Neural progenitor cell (in vitro differentiated cells): Measurements from ENCODE around the gene PLXNA4. TPM values are rescaled to one million over a fixed set of nuclear protein-coding genes. Genes with fewer than 3 reads are reported as not detected.

Source experiments
- DNase-seq: peaks from one replicate; pipeline ENCODE4 v3.0.0-alpha.2; 2016; ENCODE audit warnings: low spot score
- H2AFZ ChIP-seq: fragments of 200-600 bp; sonication (generic); replicated peaks from 2 replicates; pipeline ENCODE4 v1.6.1; 2016; ENCODE audit warnings: antibody characterized with exemption
- H3F3A ChIP-seq: fragments of 200-600 bp; sonication (generic); 2 replicates; pipeline ENCODE4 v1.6.1; 2016; ENCODE audit warnings: antibody characterized with exemption, low read depth
- H3K27ac ChIP-seq: fragments of 200-600 bp; sonication (generic); 2 replicates; pipeline ENCODE4 v1.5.1; 2016; ENCODE audit warnings: mild to moderate bottlenecking
- H3K27me3 ChIP-seq: fragments of 200-600 bp; sonication (generic); 2 replicates; pipeline ENCODE4 v1.6.1; 2016; ENCODE audit warnings: mild to moderate bottlenecking, moderate library complexity
- H3K36me3 ChIP-seq: fragments of 200-600 bp; sonication (generic); 2 replicates; pipeline ENCODE4 v1.5.1; 2016
- H3K4me1 ChIP-seq: fragments of 200-600 bp; sonication (generic); 2 replicates; pipeline ENCODE4 v1.6.1; 2016; ENCODE audit warnings: mixed run types
- H3K4me2 ChIP-seq: fragments of 200-600 bp; sonication (generic); 2 replicates; pipeline ENCODE4 v1.6.1; 2016
- H3K4me3 ChIP-seq: fragments of 200-600 bp; sonication (generic); 2 replicates; pipeline ENCODE4 v1.5.1; 2016
- H3K79me2 ChIP-seq: fragments of 200-600 bp; sonication (generic); 2 replicates; pipeline ENCODE4 v1.6.1; 2016; ENCODE audit warnings: low read depth
- H3K9ac ChIP-seq: fragments of 200-600 bp; sonication (generic); 2 replicates; pipeline ENCODE4 v1.6.1; 2016
- H3K9me3 ChIP-seq: fragments of 200-600 bp; sonication (generic); 2 replicates; pipeline ENCODE4 v1.5.1; 2016; ENCODE audit warnings: low read depth
- H4K20me1 ChIP-seq: fragments of 200-600 bp; sonication (generic); 2 replicates; pipeline ENCODE4 v1.6.1; 2016; ENCODE audit warnings: low read depth
- H3K27ac Mint-ChIP-seq: 3 replicates; pipeline ENCODE4 v1.8.0; 2021; ENCODE audit warnings: mixed read lengths
- H3K27me3 Mint-ChIP-seq: 2 replicates; pipeline ENCODE4 v1.8.0; 2022; ENCODE audit warnings: low read depth, mild to moderate bottlenecking, inconsistent platforms, moderate library complexity, mixed read lengths; ENCODE audit not compliant: insufficient read depth
- H3K36me3 Mint-ChIP-seq: 3 replicates; pipeline ENCODE4 v1.8.0; 2021; ENCODE audit warnings: mixed read lengths
- H3K4me1 Mint-ChIP-seq: 3 replicates; pipeline ENCODE4 v1.8.0; 2021; ENCODE audit warnings: mixed read lengths
- H3K4me3 Mint-ChIP-seq: 3 replicates; pipeline ENCODE4 v1.8.0; 2021; ENCODE audit warnings: mild to moderate bottlenecking, moderate library complexity, mixed read lengths
- H3K9me3 Mint-ChIP-seq: 3 replicates; pipeline ENCODE4 v1.8.0; 2020; ENCODE audit warnings: mixed read lengths
- EZH2 ChIP-seq: fragments of 200-600 bp; sonication (generic); IDR thresholded peaks from 2 replicates; pipeline ENCODE4 v1.6.1; 2017; ENCODE audit warnings: antibody characterized with exemption, mild to moderate bottlenecking, moderate library complexity
- EZH2phosphoT487 ChIP-seq: fragments of 200-600 bp; sonication (generic); IDR thresholded peaks from 2 replicates; pipeline ENCODE4 v1.6.1; 2017; ENCODE audit warnings: antibody characterized with exemption
- total RNA-seq: library from RNA; depleted of rRNA; stranded (reverse); fragments of >200 nt; gene quantifications from 2 replicates; pipeline ENCODE4 v1.2.3, GENCODE V29; 2015; ENCODE audit warnings: low replicate concordance
- TF ChIP-seq, protein P1 (sequence below): fragments of 200-600 bp; sonication (generic); IDR thresholded peaks from 2 replicates; pipeline ENCODE4 v1.5.1; 2017; ENCODE audit warnings: antibody characterized with exemption, mild to moderate bottlenecking

The PLXNA4 gene
- total RNA-seq, 1 donor from 2014 or later: 0.49 TPM

GRCh38 chr7:132465516-132465915 is 110.8 kb downstream of the PLXNA4 start:
- no peak overlapping the region for H3K27ac Mint-ChIP-seq

DNA sequence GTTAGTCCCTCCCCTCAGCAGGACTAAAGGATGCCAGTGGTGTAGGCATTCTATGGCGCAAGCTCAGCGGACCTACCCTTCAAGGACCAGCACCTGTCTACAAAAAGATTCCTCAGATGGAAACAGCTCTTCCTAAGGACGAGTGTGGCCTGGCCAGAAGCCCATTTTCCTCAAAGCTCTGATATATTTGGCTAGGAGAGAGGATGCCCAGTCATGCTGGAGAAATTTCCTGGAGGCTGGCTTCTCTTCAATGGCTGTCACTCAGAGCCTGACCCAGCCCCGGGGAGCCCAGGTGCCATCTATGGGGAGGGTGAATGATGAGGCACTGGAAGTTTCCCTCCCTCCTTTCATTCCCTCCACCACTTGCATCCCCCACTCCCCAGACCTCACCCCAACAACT is 111.5 kb downstream of the PLXNA4 start:
- no peak for DNase-seq
- Histone ChIP-seq H2AFZ (no peak overlapping the region), H3K9me3 (no peaks in the 10 kb centered on the region), H3K9ac (no peak overlapping the region), H3K27me3 (no peaks in the 10 kb centered on the region), H3K4me2 (no peak overlapping the region), H3K36me3 (no peaks in the 10 kb centered on the region), H3K4me1 (peaks cover 15% of the 10 kb centered on the region), H3F3A (no peaks in the 10 kb centered on the region), H4K20me1 (no peaks in the 10 kb centered on the region), H3K79me2 (no peaks in the 10 kb centered on the region), H3K27ac (no peak overlapping the region), H3K4me3 (no peak overlapping the region)
- Mint-ChIP-seq H3K36me3 (no peaks in the 10 kb centered on the region), H3K9me3 (no peaks in the 10 kb centered on the region), H3K27ac (no peak overlapping the region), H3K4me3 (no peak overlapping the region), H3K27me3 (peaks cover 3% of the 10 kb centered on the region), H3K4me1 (peaks cover 10% of the 10 kb centered on the region)
- no peak for TF ChIP-seq EZH2
- TF ChIP-seq, protein P1, sequence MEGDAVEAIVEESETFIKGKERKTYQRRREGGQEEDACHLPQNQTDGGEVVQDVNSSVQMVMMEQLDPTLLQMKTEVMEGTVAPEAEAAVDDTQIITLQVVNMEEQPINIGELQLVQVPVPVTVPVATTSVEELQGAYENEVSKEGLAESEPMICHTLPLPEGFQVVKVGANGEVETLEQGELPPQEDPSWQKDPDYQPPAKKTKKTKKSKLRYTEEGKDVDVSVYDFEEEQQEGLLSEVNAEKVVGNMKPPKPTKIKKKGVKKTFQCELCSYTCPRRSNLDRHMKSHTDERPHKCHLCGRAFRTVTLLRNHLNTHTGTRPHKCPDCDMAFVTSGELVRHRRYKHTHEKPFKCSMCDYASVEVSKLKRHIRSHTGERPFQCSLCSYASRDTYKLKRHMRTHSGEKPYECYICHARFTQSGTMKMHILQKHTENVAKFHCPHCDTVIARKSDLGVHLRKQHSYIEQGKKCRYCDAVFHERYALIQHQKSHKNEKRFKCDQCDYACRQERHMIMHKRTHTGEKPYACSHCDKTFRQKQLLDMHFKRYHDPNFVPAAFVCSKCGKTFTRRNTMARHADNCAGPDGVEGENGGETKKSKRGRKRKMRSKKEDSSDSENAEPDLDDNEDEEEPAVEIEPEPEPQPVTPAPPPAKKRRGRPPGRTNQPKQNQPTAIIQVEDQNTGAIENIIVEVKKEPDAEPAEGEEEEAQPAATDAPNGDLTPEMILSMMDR: no peak
- TF ChIP-seq EZH2phosphoT487: no peak

More at GRCh38 chr7:132465516-132465915, 110.8 kb downstream of the PLXNA4 start:
- no peaks in the 10 kb centered on the region for H3K9me3 ChIP-seq
- no peak overlapping the region for H3K4me2 ChIP-seq
- peaks cover 9% of the 10 kb centered on the region for H3K4me1 ChIP-seq
- no peak for DNase-seq
- H3K4me3 ChIP-seq: no peak overlapping the region
- TF ChIP-seq EZH2phosphoT487 (no peak), EZH2 (no peak)
- TF ChIP-seq, protein P1: no peak
- H4K20me1 ChIP-seq: no peaks in the 10 kb centered on the region
- Mint-ChIP-seq H3K27me3 (peaks cover 3% of the 10 kb centered on the region), H3K9me3 (no peaks in the 10 kb centered on the region), H3K4me1 (peaks cover 8% of the 10 kb centered on the region), H3K36me3 (no peaks in the 10 kb centered on the region), H3K4me3 (no peak overlapping the region)
- H3F3A ChIP-seq: no peaks in the 10 kb centered on the region
- H3K36me3 ChIP-seq: no peaks in the 10 kb centered on the region
- no peaks in the 10 kb centered on the region for H3K79me2 ChIP-seq
- H3K27ac ChIP-seq: no peak overlapping the region
- no peaks in the 10 kb centered on the region for H3K27me3 ChIP-seq
- H2AFZ ChIP-seq: no peak overlapping the region
- no peak overlapping the region for H3K9ac ChIP-seq

DNA sequence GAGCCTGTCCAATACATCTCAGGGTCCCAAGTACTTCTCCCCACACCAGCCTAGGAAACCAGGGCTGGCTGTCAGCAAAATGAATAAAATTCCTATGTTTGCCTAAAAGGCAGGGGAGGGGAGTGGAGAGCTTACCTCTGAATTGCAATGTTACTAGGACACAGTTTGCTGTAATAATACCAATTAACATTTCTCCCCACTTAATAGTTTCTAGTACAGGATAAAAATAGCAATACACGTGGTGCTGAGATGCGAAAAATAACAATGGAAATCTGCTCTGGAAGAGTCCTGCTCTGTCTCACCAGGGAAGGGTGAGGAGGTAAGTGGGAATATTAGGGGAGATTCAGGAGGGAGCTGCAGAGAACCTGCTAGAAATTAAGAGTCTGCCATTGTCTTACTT is 112.3 kb downstream of the PLXNA4 start:
- Mint-ChIP-seq H3K4me1 (peaks cover 10% of the 10 kb centered on the region), H3K27ac (no peak overlapping the region), H3K9me3 (no peaks in the 10 kb centered on the region), H3K36me3 (no peaks in the 10 kb centered on the region), H3K27me3 (peaks cover 3% of the 10 kb centered on the region), H3K4me3 (no peak overlapping the region)
- no peaks in the 10 kb centered on the region for H3K9me3 ChIP-seq
- peaks cover 15% of the 10 kb centered on the region for H3K4me1 ChIP-seq
- H3K27ac ChIP-seq: no peak overlapping the region
- H3F3A ChIP-seq: no peaks in the 10 kb centered on the region
- no peak overlapping the region for H3K9ac ChIP-seq
- no peaks in the 10 kb centered on the region for H4K20me1 ChIP-seq
- no peaks in the 10 kb centered on the region for H3K27me3 ChIP-seq
- DNase-seq: no peak
- no peak overlapping the region for H3K4me3 ChIP-seq
- TF ChIP-seq, protein P1: no peak
- no peak for TF ChIP-seq EZH2
- TF ChIP-seq EZH2phosphoT487: no peak
- H3K79me2 ChIP-seq: no peaks in the 10 kb centered on the region
- no peak overlapping the region for H3K4me2 ChIP-seq
- H2AFZ ChIP-seq: no peak overlapping the region
- no peaks in the 10 kb centered on the region for H3K36me3 ChIP-seq
